Astrocyte of the spinal cord (primary cell): Measurements from ENCODE around the gene TSR3.

Experiments used
- DNase-seq: peaks from one replicate; pipeline ENCODE4 v3.0.0; 2011; ENCODE audit warnings: low read depth, low spot score
- H3K4me3 ChIP-seq: 2 replicates; pipeline ENCODE4 v1.5.1; 2011; ENCODE audit warnings: low read depth, mild to moderate bottlenecking, low read length, moderate library complexity
- in situ Hi-C: cut with HindIII; loops from 2 replicates; pipeline ENCODE4 v1.10.0; 2017; ENCODE audit warnings: low sequenced_read_pairs
- TF ChIP-seq, protein P1 (sequence below): IDR thresholded peaks from 2 replicates; pipeline ENCODE4 v1.5.1; 2012; ENCODE audit warnings: low read depth, mild to moderate bottlenecking, low read length, inconsistent platforms

Gene TSR3

DNA sequence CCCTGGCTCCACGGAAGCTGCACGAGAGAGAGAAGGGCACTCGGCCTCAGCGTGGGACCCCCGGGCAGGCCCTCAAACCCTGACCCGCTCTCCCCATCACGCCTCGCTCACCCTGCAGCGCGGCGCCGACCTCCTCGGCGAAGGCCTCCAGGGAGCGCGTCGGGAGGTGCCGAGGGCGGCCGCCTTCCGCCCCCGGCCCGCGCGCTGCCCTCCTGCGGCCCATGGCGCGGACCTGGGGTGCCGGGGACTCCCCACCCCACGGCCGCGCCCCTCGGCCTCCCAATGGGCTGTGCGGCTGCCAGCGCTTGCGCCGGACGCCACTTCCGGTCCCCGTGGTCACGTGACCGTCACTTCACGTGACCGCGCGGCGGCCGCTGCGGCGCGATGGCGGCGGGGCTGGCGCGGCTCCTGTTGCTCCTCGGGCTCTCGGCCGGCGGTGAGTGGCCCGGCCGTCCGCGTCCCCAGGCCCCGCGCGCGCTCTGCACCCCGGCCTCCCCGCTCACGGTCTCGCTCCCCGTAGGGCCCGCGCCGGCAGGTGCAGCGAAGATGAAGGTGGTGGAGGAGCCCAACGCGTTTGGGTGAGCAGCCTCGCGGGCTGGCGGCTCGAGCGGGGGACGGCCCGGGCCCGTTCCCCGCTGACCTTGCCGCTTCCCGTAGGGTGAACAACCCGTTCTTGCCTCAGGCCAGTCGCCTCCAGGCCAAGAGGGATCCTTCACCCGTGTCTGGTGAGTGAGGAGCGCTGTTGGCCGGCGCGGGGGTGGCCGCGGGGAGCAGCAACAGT, at the start of gene TSR3, which contains the start of gene GNPTG:
TSS of gene TSR3 (minus strand) at position 297 of the 781 bp plus-strand sequence. CDS start at position 223, 74 bp downstream.
TSS of gene GNPTG (plus strand) at position 350 of the 781 bp plus-strand sequence. CDS start at position 385, 35 bp downstream.
- TF ChIP-seq, protein P1, sequence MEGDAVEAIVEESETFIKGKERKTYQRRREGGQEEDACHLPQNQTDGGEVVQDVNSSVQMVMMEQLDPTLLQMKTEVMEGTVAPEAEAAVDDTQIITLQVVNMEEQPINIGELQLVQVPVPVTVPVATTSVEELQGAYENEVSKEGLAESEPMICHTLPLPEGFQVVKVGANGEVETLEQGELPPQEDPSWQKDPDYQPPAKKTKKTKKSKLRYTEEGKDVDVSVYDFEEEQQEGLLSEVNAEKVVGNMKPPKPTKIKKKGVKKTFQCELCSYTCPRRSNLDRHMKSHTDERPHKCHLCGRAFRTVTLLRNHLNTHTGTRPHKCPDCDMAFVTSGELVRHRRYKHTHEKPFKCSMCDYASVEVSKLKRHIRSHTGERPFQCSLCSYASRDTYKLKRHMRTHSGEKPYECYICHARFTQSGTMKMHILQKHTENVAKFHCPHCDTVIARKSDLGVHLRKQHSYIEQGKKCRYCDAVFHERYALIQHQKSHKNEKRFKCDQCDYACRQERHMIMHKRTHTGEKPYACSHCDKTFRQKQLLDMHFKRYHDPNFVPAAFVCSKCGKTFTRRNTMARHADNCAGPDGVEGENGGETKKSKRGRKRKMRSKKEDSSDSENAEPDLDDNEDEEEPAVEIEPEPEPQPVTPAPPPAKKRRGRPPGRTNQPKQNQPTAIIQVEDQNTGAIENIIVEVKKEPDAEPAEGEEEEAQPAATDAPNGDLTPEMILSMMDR = no peak
- in situ Hi-C loops = no loop called here
- H3K4me3 ChIP-seq = peak within 1 kb of the TSS; percentile 81
- DNase-seq = peak; percentile 82

DNA sequence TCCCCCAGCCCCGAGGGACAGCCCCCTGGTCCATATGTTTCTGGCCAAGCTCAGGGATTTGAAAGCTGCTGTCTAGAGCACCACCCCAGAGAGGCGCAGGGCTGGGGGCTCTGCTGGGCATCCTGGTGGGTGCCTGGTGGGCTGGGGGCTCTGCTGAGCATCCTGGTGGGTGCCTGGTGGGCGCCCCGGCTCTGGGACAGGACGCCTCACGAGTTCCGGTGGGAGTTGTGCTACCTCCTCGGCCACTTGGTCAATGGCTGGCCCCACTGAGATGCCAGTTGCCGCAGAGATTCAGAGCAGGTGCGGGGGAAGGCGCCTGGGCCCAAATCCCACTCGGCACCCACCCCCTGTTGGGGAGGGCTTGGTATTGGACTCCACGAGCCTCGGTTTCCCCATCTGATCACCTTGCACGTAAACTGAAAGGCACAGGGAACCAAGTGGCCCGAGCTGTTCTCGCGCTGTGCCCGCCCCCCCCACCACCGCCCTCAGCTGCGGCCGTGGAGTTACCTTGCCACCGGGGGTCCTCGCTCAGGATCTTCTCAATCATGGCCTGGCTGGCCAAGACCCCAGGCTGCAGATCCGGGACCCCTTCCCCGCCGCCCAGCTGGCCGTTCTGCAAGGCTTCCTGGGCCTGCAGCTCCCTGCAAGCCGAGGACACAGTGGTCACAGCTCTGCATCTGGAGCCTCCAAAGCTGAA, 49.5 kb upstream of the TSR3 start:
- no peak for DNase-seq
- no peak overlapping the region for H3K4me3 ChIP-seq
- in situ Hi-C loops = no loop called here
- TF ChIP-seq, protein P1 = no peak

DNA sequence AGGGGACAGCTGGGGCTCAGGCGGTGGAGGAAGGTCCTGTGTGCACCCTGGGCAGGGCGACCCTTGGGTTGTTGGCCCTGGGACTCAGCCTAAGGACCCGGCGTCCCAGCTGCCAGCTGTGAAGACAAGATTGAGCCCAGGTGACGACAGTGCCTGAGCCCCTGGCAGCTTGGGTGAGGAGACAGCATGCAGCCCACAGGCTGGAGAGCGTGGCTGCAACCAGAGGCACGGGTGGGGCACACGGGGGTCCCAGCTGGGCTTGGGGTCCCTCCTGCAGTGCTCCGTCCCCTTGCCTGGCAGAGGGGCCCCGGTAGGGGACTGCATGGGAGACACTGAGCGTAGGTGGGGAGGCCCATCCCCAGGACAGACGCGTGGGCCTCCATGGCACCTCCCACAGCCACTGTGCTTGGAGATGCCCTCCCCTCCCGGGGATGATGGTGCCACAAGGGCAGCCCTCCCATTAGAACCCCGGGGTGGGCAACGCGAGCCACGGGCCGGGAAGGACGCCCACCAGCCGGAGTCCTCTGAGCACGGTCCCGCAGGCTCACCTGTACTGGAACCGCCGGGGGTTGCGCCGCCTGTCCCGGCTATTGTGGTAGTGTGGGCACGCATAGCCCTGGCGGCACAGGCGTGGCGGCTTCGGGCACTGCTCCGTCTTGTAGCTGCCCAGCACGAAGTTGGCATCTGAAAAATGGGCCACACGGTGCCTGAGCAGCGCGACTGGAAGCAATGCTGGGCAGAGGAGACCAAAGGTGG, 47.3 kb upstream of the TSR3 start:
- no peak for DNase-seq
- TF ChIP-seq, protein P1 = no peak
- in situ Hi-C loops = no loop called here
- no peak overlapping the region for H3K4me3 ChIP-seq

DNA sequence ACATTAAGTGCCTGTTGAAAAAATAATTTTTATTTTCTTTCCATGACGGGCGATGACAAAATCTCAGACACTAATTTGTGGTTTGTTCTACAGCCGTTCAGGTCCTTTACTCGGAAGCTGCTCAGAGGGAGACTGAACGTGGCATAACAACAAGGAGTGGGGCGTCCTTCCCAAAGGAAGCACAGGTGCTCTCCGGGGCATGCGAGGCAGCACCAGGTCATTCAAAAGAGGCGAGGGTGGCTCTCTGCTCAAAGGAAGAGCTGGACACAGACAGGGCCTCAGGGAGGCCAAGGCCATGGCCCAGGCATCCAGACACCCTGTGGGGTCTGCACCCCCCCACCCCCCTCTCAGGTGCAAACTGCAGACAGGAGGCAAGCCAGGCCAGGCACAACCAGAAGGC, 46.7 kb upstream of the TSR3 start:
- TF ChIP-seq, protein P1 = no peak
- no peak overlapping the region for H3K4me3 ChIP-seq
- in situ Hi-C loops = no loop called here
- DNase-seq = no peak

DNA sequence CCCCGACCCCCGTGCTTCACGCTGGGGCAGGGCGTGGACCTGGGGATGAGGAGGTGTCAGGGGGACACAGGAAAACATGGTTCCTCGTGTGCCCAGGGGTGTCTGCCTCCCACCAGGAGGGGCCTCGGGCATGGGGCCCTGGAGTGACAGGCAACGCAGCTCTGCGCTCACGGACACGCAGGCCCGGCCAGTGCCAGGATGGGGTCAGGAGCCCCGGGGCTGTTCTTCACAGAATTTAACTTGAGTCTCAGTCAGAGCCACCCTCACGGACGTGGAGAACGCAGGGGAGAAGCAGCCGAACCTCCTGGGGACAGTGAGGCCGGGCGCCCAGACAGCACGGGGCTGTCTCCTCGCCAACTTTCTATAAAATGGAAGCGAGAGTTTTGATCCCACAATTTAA, 46.1 kb upstream of the TSR3 start:
- H3K4me3 ChIP-seq = no peak overlapping the region
- no peak for DNase-seq
- in situ Hi-C loops = no loop called here
- TF ChIP-seq, protein P1 = no peak

DNA sequence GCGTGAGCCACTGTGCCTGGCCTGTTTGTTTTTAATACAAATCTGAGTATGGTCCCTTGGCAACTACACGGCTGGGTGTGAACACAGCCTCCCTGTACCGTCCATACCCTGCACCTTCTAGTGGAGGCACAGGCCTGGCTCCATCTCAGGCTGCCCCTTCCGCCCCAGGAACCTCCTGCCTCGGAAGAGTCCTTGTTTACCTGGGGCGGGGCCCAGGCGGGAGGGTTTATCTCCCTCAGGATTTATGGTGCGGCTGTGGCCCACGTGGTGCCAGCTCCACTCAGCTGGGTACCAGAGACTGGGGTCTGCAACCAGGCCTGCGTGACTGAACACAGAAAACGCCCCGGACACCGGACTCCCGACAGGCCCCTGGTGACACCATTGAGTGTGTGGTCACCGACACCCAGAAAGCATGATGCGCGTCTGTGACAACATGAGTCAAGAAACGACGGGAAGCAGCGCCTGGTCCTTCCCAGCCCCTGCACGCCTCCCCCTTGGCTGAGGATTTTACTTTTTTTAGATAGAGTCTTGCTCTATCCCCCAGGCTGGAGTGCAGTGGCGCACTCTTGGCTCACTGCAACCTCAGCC, 43.9 kb upstream of the TSR3 start:
- in situ Hi-C loops = no loop called here
- TF ChIP-seq, protein P1 = no peak
- H3K4me3 ChIP-seq = no peak overlapping the region
- no peak for DNase-seq
